ENCODE data around the gene TFB2M.
A peak's percentile ranks its signal among the peaks of the same experiment; 100 is the strongest.
"Not testable (repeated sequence)": the region's sequence is repeated elsewhere in the genome, so short reads cannot be mapped to it uniquely, and the experiment has no call there.

The TFB2M gene

GRCh38 chr1:246592695-246593094, 26.6 kb upstream of the TFB2M start:
- CTCF ChIA-PET, result no interaction called here
- DNase-seq (ENCODE audit: low spot score), result no peak
- POLR2A ChIA-PET (ENCODE audit: low non-redundant PET), result no interaction called here
- H3K27ac ChIP-seq, result no peak overlapping the region
- no peak for TF ChIP-seq CTCF (conservative IDR thresholded peaks at IDR 0.05; ENCODE audit: low read depth)

GRCh38 chr1:246591958-246592357, 25.9 kb upstream of the TFB2M start:
- H3K27ac ChIP-seq, result 0 out of 2 replicates have a peak overlapping the region, but pooled peaks have one; percentile 26
- no peak for TF ChIP-seq CTCF (conservative IDR thresholded peaks at IDR 0.05; ENCODE audit: low read depth)
- no peak for DNase-seq (ENCODE audit: low spot score)
- CTCF ChIA-PET, result no interaction called here
- POLR2A ChIA-PET (ENCODE audit: low non-redundant PET), result no interaction called here

- POLR2A ChIA-PET (ENCODE audit: low non-redundant PET), result no interaction called here
- no peak for DNase-seq (ENCODE audit: low spot score)
- no peak overlapping the region for H3K27ac ChIP-seq
- CTCF ChIA-PET, result no interaction called here
- no peak for TF ChIP-seq CTCF (conservative IDR thresholded peaks at IDR 0.05; ENCODE audit: low read depth)
Observed at GRCh38 chr1:246591504-246591903, 25.4 kb upstream of the TFB2M start.

- no peak for DNase-seq (ENCODE audit: low spot score)
- ChIA-PET CTCF (interaction anchor here (0.7 kb wide), 1 partner anchor 1352 kb away, joined by 3 read pairs; no protein-coding TSS in a partner anchor), POLR2A (ENCODE audit: low non-redundant PET) (no interaction called here)
- no peak for TF ChIP-seq CTCF (conservative IDR thresholded peaks at IDR 0.05; ENCODE audit: low read depth)
- no peak overlapping the region for H3K27ac ChIP-seq
Observed at GRCh38 chr1:246591047-246591446, 25.0 kb upstream of the TFB2M start.

- CTCF ChIA-PET; POLR2A ChIA-PET (ENCODE audit: low non-redundant PET); H3K27ac ChIP-seq; DNase-seq (ENCODE audit: low spot score): not testable (repeated sequence)
Observed at GRCh38 chr1:246589919-246590318, 23.9 kb upstream of the TFB2M start.

GRCh38 chr1:246588159-246588721, 22.2 kb upstream of the TFB2M start:
- no peak overlapping the region for H3K27ac ChIP-seq
- POLR2A ChIA-PET (ENCODE audit: low non-redundant PET), result no interaction called here
- peak; percentile 57 for DNase-seq (ENCODE audit: low spot score)
- TF ChIP-seq CTCF (conservative IDR thresholded peaks at IDR 0.05; ENCODE audit: low read depth), result no peak
- CTCF ChIA-PET, result no interaction called here

- no peak overlapping the region for H3K27ac ChIP-seq
- DNase-seq (ENCODE audit: low spot score), result no peak
- CTCF ChIA-PET, result no interaction called here
- no peak for TF ChIP-seq CTCF (conservative IDR thresholded peaks at IDR 0.05; ENCODE audit: low read depth)
- POLR2A ChIA-PET (ENCODE audit: low non-redundant PET), result no interaction called here
Observed at GRCh38 chr1:246587606-246588005, 21.5 kb upstream of the TFB2M start.
